ENCODE data around the gene MPHOSPH9.

The MPHOSPH9 gene

GRCh38 chr12:123120452-123121166 is 112.3 kb downstream of the MPHOSPH9 start:
- peak in 1 of 2 donors; percentile 45 for DNase-seq (ENCODE audit: low read depth in 2 of 2)
- TF ChIP-seq, protein P1, sequence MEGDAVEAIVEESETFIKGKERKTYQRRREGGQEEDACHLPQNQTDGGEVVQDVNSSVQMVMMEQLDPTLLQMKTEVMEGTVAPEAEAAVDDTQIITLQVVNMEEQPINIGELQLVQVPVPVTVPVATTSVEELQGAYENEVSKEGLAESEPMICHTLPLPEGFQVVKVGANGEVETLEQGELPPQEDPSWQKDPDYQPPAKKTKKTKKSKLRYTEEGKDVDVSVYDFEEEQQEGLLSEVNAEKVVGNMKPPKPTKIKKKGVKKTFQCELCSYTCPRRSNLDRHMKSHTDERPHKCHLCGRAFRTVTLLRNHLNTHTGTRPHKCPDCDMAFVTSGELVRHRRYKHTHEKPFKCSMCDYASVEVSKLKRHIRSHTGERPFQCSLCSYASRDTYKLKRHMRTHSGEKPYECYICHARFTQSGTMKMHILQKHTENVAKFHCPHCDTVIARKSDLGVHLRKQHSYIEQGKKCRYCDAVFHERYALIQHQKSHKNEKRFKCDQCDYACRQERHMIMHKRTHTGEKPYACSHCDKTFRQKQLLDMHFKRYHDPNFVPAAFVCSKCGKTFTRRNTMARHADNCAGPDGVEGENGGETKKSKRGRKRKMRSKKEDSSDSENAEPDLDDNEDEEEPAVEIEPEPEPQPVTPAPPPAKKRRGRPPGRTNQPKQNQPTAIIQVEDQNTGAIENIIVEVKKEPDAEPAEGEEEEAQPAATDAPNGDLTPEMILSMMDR (IDR thresholded peaks at IDR 0.05; ENCODE audit: low read depth, low read length) = no peak
- H3K4me3 ChIP-seq (replicated peaks in 1 of 2; ENCODE audit: low read depth in 2 of 2, low read length in 2 of 2) = no peak overlapping the region

DNA sequence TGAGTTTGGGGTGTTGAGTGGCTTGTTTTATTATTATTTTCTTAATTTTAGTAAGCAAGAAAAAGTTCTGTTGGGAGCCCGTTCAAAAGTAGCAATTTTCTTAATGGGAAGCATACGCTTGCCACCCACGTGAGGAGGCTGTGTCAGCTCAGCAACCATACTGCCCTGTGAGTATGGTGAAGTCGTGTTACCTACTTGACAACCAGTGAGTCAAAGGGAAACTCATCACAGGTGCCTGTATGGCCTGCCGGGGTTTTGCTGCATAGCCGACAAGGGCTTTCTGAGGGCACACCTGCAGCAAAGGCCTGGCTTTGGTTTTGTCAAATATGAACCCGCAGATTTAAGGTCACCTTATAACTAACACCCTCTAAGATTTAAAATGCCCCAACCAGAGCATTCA is 113.1 kb downstream of the MPHOSPH9 start:
- TF ChIP-seq, protein P1 (IDR thresholded peaks at IDR 0.05; ENCODE audit: low read depth, low read length) = no peak
- H3K4me3 ChIP-seq (replicated peaks in 1 of 2; ENCODE audit: low read depth in 2 of 2, low read length in 2 of 2) = no peak overlapping the region
- no peak for DNase-seq (ENCODE audit: low read depth in 2 of 2)

GRCh38 chr12:123118497-123118896 is 114.4 kb downstream of the MPHOSPH9 start:
- H3K4me3 ChIP-seq (replicated peaks in 1 of 2; ENCODE audit: low read depth in 2 of 2, low read length in 2 of 2) = no peak overlapping the region
- TF ChIP-seq, protein P1 (IDR thresholded peaks at IDR 0.05; ENCODE audit: low read depth, low read length) = no peak
- DNase-seq (ENCODE audit: low read depth in 2 of 2) = no peak

GRCh38 chr12:123115409-123116121 is 117.4 kb downstream of the MPHOSPH9 start:
- no peak overlapping the region for H3K4me3 ChIP-seq (replicated peaks in 1 of 2; ENCODE audit: low read depth in 2 of 2, low read length in 2 of 2)
- TF ChIP-seq, protein P1 (IDR thresholded peaks at IDR 0.05; ENCODE audit: low read depth, low read length) = no peak
- DNase-seq (ENCODE audit: low read depth in 2 of 2) = peak; percentile 96 to 97

- no peak for DNase-seq (ENCODE audit: low read depth in 2 of 2)
- H3K4me3 ChIP-seq (replicated peaks in 1 of 2; ENCODE audit: low read depth in 2 of 2, low read length in 2 of 2) = no peak overlapping the region
- TF ChIP-seq, protein P1 (IDR thresholded peaks at IDR 0.05; ENCODE audit: low read depth, low read length) = no peak
Measured at GRCh38 chr12:123114304-123115083, 118.4 kb downstream of the MPHOSPH9 start.

GRCh38 chr12:123113026-123113425 is 119.9 kb downstream of the MPHOSPH9 start:
- TF ChIP-seq, protein P1 (IDR thresholded peaks at IDR 0.05; ENCODE audit: low read depth, low read length) = no peak
- no peak overlapping the region for H3K4me3 ChIP-seq (replicated peaks in 1 of 2; ENCODE audit: low read depth in 2 of 2, low read length in 2 of 2)
- no peak for DNase-seq (ENCODE audit: low read depth in 2 of 2)

Measured in cardiac fibroblast (primary cell).